Ishikawa (cell line): ENCODE results near the gene ASCC1.

Experiments
- CEBPB ChIP-seq: IDR thresholded peaks from 2 replicates; pipeline ENCODE4 v1.6.1; 2012
- CREB1 ChIP-seq: IDR thresholded peaks from 2 replicates; pipeline ENCODE4 v1.6.1; 2012; ENCODE audit warnings: low read depth
- EGR1 ChIP-seq: IDR thresholded peaks from 2 replicates; pipeline ENCODE4 v1.6.1; 2012
- EP300 ChIP-seq: IDR thresholded peaks from 2 replicates; pipeline ENCODE4 v1.6.1; 2012; ENCODE audit warnings: borderline replicate concordance
- FOXM1 ChIP-seq: IDR thresholded peaks from 2 replicates; pipeline ENCODE4 v1.6.1; 2012; ENCODE audit warnings: low read depth, borderline replicate concordance
- RAD21 ChIP-seq: IDR thresholded peaks from 2 replicates; pipeline ENCODE4 v1.6.1; 2012; ENCODE audit warnings: low read depth
- REST ChIP-seq: IDR thresholded peaks from 2 replicates; pipeline ENCODE4 v1.6.1; 2012; ENCODE audit warnings: low read depth, mild to moderate bottlenecking
- TAF1 ChIP-seq: IDR thresholded peaks from 2 replicates; pipeline ENCODE4 v1.6.1; 2012; ENCODE audit warnings: low read depth, mild to moderate bottlenecking
- TCF12 ChIP-seq: IDR thresholded peaks from 2 replicates; pipeline ENCODE4 v1.6.1; 2012; ENCODE audit warnings: low read depth
- TEAD4 ChIP-seq: IDR thresholded peaks from 2 replicates; pipeline ENCODE4 v1.6.1; 2012
- USF1 ChIP-seq: IDR thresholded peaks from 2 replicates; pipeline ENCODE4 v1.6.1; 2012
- YY1 ChIP-seq: IDR thresholded peaks from 2 replicates; pipeline ENCODE4 v1.6.1; 2012; ENCODE audit warnings: low read depth
- ZBTB7A ChIP-seq: IDR thresholded peaks from 2 replicates; pipeline ENCODE4 v1.6.1; 2012; ENCODE audit warnings: low read depth
- TF ChIP-seq, protein P1 (sequence below): IDR thresholded peaks from 2 replicates; pipeline ENCODE4 v1.6.1; 2012

DNA sequence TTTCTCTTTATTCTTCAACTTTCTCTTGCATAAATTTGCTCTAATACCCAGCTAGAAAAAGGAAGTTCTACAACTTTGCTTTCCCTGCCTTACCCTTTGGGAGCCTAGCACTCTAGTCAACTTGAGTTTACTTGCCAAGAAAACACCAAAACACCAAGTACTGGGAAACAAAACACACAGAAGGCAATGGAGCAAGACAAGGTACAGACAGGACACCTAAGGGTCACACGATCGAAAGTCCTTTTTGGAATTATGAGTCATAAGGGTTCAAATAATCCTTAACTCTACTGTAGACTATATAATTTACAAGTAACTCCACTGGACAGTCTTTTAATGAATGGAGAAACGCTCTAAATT, 42.8 kb downstream of the ASCC1 start:
- no peak for TF ChIP-seq FOXM1
- no peak for TF ChIP-seq EP300
- TF ChIP-seq CEBPB: no peak
- TF ChIP-seq, protein P1, sequence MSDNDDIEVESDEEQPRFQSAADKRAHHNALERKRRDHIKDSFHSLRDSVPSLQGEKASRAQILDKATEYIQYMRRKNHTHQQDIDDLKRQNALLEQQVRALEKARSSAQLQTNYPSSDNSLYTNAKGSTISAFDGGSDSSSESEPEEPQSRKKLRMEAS: no peak
- no peak for TF ChIP-seq TAF1
- no peak for TF ChIP-seq ZBTB7A
- no peak for TF ChIP-seq CREB1
- TF ChIP-seq EGR1: no peak
- TF ChIP-seq RAD21: no peak
- TF ChIP-seq REST: no peak
- no peak for TF ChIP-seq USF1
- no peak for TF ChIP-seq TCF12
- TF ChIP-seq TEAD4: no peak
- no peak for TF ChIP-seq YY1
